RWPE2 (cell line): ENCODE data around the gene SH3PXD2A.

Source experiments
- ATAC-seq: fragments of 200-7000 bp; cut with Tn5 transposase; 3 replicates; pipeline ENCODE4 v1.9.1; 2021; ENCODE audit warnings: low read depth
- DNase-seq: peaks from one replicate; pipeline ENCODE4 v3.0.0-alpha.2; 2020; ENCODE audit warnings: low spot score
- H3K27ac ChIP-seq: fragments of 450-650 bp; 2 replicates; pipeline ENCODE4 v1.5.1; 2017; ENCODE audit warnings: mild to moderate bottlenecking; ENCODE audit not compliant: poor library complexity, severe bottlenecking
- H3K27me3 ChIP-seq: fragments of 250-450 bp; sonication (Bioruptor Pico); 2 replicates; pipeline ENCODE4 v1.5.1; 2021; ENCODE audit warnings: mild to moderate bottlenecking, moderate library complexity; ENCODE audit not compliant: insufficient read depth, poor library complexity, severe bottlenecking
- H3K36me3 ChIP-seq: fragments of 250-450 bp; sonication (Bioruptor Pico); 2 replicates; pipeline ENCODE4 v1.5.1; 2020; ENCODE audit warnings: low read depth, mild to moderate bottlenecking, moderate library complexity
- H3K4me1 ChIP-seq: fragments of 250-450 bp; sonication (Bioruptor Pico); 2 replicates; pipeline ENCODE4 v1.5.1; 2021; ENCODE audit warnings: mild to moderate bottlenecking, moderate library complexity; ENCODE audit not compliant: insufficient read depth, poor library complexity, severe bottlenecking
- H3K4me3 ChIP-seq: fragments of 250-450 bp; sonication (Bioruptor Pico); 2 replicates; pipeline ENCODE4 v1.5.1; 2021; ENCODE audit warnings: mild to moderate bottlenecking, moderate library complexity; ENCODE audit not compliant: severe bottlenecking
- H3K9me3 ChIP-seq: fragments of 250-450 bp; sonication (Bioruptor Pico); 2 replicates; pipeline ENCODE4 v1.5.1; 2021; ENCODE audit warnings: mild to moderate bottlenecking, moderate library complexity; ENCODE audit not compliant: severe bottlenecking
- CTCF ChIP-seq: fragments of 450-650 bp; IDR thresholded peaks from one replicate; pipeline ENCODE4 v1.5.1; 2017; ENCODE audit warnings: mild to moderate bottlenecking, moderate library complexity; ENCODE audit not compliant: poor library complexity, severe bottlenecking

SH3PXD2A gene

GRCh38 chr10:103632247-103632642 is 223.1 kb downstream of the SH3PXD2A start:
- TF ChIP-seq CTCF, result no peak
- no peak overlapping the region for H3K4me3 ChIP-seq
- H3K27me3 ChIP-seq, result no peaks in the 10 kb centered on the region
- ATAC-seq (no peak), DNase-seq (no peak)
- peaks cover 19% of the 10 kb centered on the region for H3K36me3 ChIP-seq
- no peaks in the 10 kb centered on the region for H3K4me1 ChIP-seq
- H3K27ac ChIP-seq, result no peak overlapping the region
- no peaks in the 10 kb centered on the region for H3K9me3 ChIP-seq

GRCh38 chr10:103630156-103630555 is 225.2 kb downstream of the SH3PXD2A start:
- no peak for ATAC-seq

GRCh38 chr10:103629581-103629980 is 225.8 kb downstream of the SH3PXD2A start:
- Histone ChIP-seq H3K27ac (no peak overlapping the region), H3K4me1 (no peaks in the 10 kb centered on the region), H3K9me3 (no peaks in the 10 kb centered on the region), H3K27me3 (no peaks in the 10 kb centered on the region), H3K36me3 (peaks cover 39% of the 10 kb centered on the region), H3K4me3 (no peak overlapping the region)
- no peak for TF ChIP-seq CTCF
- no peak for DNase-seq
- no peak for ATAC-seq

More at GRCh38 chr10:103630156-103630555, 225.2 kb downstream of the SH3PXD2A start:
- Histone ChIP-seq H3K9me3 (no peaks in the 10 kb centered on the region), H3K4me3 (no peak overlapping the region), H3K4me1 (no peaks in the 10 kb centered on the region), H3K27ac (no peak overlapping the region), H3K27me3 (no peaks in the 10 kb centered on the region), H3K36me3 (peaks cover 37% of the 10 kb centered on the region)
- TF ChIP-seq CTCF, result no peak
- no peak for DNase-seq

GRCh38 chr10:103627893-103628292 is 227.5 kb downstream of the SH3PXD2A start:
- no peak for ATAC-seq
- Histone ChIP-seq H3K27me3 (no peaks in the 10 kb centered on the region), H3K27ac (no peak overlapping the region), H3K36me3 (peaks cover 39% of the 10 kb centered on the region), H3K9me3 (no peaks in the 10 kb centered on the region), H3K4me1 (no peaks in the 10 kb centered on the region), H3K4me3 (no peak overlapping the region)
- no peak for DNase-seq
- no peak for TF ChIP-seq CTCF

- no peak for DNase-seq
- Histone ChIP-seq H3K4me1 (no peaks in the 10 kb centered on the region), H3K27ac (no peak overlapping the region), H3K4me3 (no peak overlapping the region), H3K9me3 (no peaks in the 10 kb centered on the region), H3K27me3 (no peaks in the 10 kb centered on the region), H3K36me3 (peaks cover 39% of the 10 kb centered on the region)
- no peak for TF ChIP-seq CTCF
- no peak for ATAC-seq
Measured at GRCh38 chr10:103627111-103627892, 228.1 kb downstream of the SH3PXD2A start.
